Endodermal cell (in vitro differentiated cells): ENCODE data around the gene DLAT. TPM values are rescaled to one million over a fixed set of nuclear protein-coding genes. Genes with fewer than 3 reads are reported as not detected.

ENCODE experiments used
- DNase-seq: peaks from one replicate; pipeline ENCODE4 v3.0.0-alpha.2; 2017
- H3K27ac ChIP-seq: 2 replicates; pipeline ENCODE4 v1.5.1; 2013; ENCODE audit warnings: mild to moderate bottlenecking, low read depth, low read length, moderate library complexity
- H3K27me3 ChIP-seq: 2 replicates; pipeline ENCODE4 v1.6.1; 2013; ENCODE audit warnings: mild to moderate bottlenecking, low read length, moderate library complexity; ENCODE audit not compliant: insufficient read depth, control insufficient read depth, poor library complexity, severe bottlenecking
- H3K36me3 ChIP-seq: 2 replicates; pipeline ENCODE4 v1.7.0; 2013; ENCODE audit warnings: mild to moderate bottlenecking, low read length, moderate library complexity; ENCODE audit not compliant: control insufficient read depth, insufficient read depth
- H3K4me1 ChIP-seq: one replicate; pipeline ENCODE4 v1.7.0; 2013; ENCODE audit warnings: low read length; ENCODE audit not compliant: control insufficient read depth, insufficient read depth
- H3K4me3 ChIP-seq: 2 replicates; pipeline ENCODE4 v1.5.1; 2013; ENCODE audit warnings: mild to moderate bottlenecking, low read length, moderate library complexity
- H3K9ac ChIP-seq: 2 replicates; pipeline ENCODE4 v1.6.1; 2013; ENCODE audit warnings: mild to moderate bottlenecking, low read length, moderate library complexity; ENCODE audit not compliant: poor library complexity, severe bottlenecking; ENCODE audit errors: extremely low read depth
- H3K9me3 ChIP-seq: 2 replicates; pipeline ENCODE4 v1.6.1; 2013; ENCODE audit warnings: mild to moderate bottlenecking, low read length, moderate library complexity; ENCODE audit not compliant: control insufficient read depth
- H3K27ac Mint-ChIP-seq: 2 replicates; pipeline ENCODE4 v1.8.0; 2020; ENCODE audit warnings: mixed read lengths
- H3K27me3 Mint-ChIP-seq: 2 replicates; pipeline ENCODE4 v1.8.0; 2021; ENCODE audit warnings: mild to moderate bottlenecking, mixed read lengths; ENCODE audit not compliant: insufficient read depth
- H3K36me3 Mint-ChIP-seq: 2 replicates; pipeline ENCODE4 v1.8.0; 2020; ENCODE audit warnings: low read depth, mixed read lengths
- H3K4me1 Mint-ChIP-seq: 2 replicates; pipeline ENCODE4 v1.8.0; 2020; ENCODE audit warnings: mixed read lengths
- H3K4me3 Mint-ChIP-seq: 2 replicates; pipeline ENCODE4 v1.8.0; 2020; ENCODE audit warnings: mild to moderate bottlenecking, moderate library complexity, mixed read lengths
- H3K9me3 Mint-ChIP-seq: 2 replicates; pipeline ENCODE4 v1.8.0; 2020; ENCODE audit warnings: mild to moderate bottlenecking, mixed read lengths
- CTCF ChIP-seq: fragments of 200-600 bp; sonication (generic); conservative IDR thresholded peaks from 2 replicates; pipeline ENCODE4 v1.5.0; 2021; ENCODE audit warnings: antibody characterized with exemption, mild to moderate bottlenecking
- WGBS, 2 experiments: methylation state at CpG; one replicate each; pipeline versions ENCODE4 v1.1.5 to v1.1.7; 2013; ENCODE audit warnings: missing lambda C conversion rate in 2 of 2, mixed read lengths in 1 of 2; ENCODE audit not compliant: insufficient coverage in 1 of 2, insufficient read length in 1 of 2; 5-methylcytosine and 5-hydroxymethylcytosine counted together
- total RNA-seq, 2 donors: library from RNA; stranded (reverse); fragmentation: NEBNext Ultra II Directional in 1 of 2; extraction: Animal tissue kit (Norgen Biotek cat#: 25700) in 1 of 2; gene quantifications; 2 replicates in 1 of 2; 3 replicates in 1 of 2; pipeline ENCODE4 v1.2.1, GENCODE V29; 2021

The DLAT gene
- total RNA-seq, 2 donors from 2014 or later, result 46.1 to 53.2 TPM

- Histone ChIP-seq H3K36me3 (no peaks in the 10 kb centered on the region), H3K4me1 (no peaks in the 10 kb centered on the region), H3K27me3 (no peaks in the 10 kb centered on the region), H3K9ac (no peak overlapping the region), H3K9me3 (no peaks in the 10 kb centered on the region), H3K27ac (no peak overlapping the region), H3K4me3 (no peak overlapping the region)
- 72 to 87% methylated on average over 4 to 6 of the region's 6 CpGs for WGBS, 2 experiments
- no peak for DNase-seq
- no peak overlapping the region for H3K27ac Mint-ChIP-seq
- H3K9me3 Mint-ChIP-seq, result peaks cover 1% of the 10 kb centered on the region
- no peak for TF ChIP-seq CTCF
- H3K27me3 Mint-ChIP-seq, result no peaks in the 10 kb centered on the region
- H3K4me1 Mint-ChIP-seq, result no peaks in the 10 kb centered on the region
- no peak overlapping the region for H3K4me3 Mint-ChIP-seq
- H3K36me3 Mint-ChIP-seq, result peaks cover 40% of the 10 kb centered on the region
These were observed 34.8 kb upstream of the DLAT start for GRCh38 chr11:111990381-111990780.

GRCh38 chr11:111992206-111992855 lies 32.9 kb upstream of the DLAT start:
- Mint-ChIP-seq H3K4me1 (no peaks in the 10 kb centered on the region), H3K27ac (no peak overlapping the region), H3K9me3 (peaks cover 1% of the 10 kb centered on the region), H3K27me3 (no peaks in the 10 kb centered on the region), H3K36me3 (peaks cover 27% of the 10 kb centered on the region), H3K4me3 (no peak overlapping the region)
- no peak overlapping the region for H3K27ac ChIP-seq
- no peak for DNase-seq
- TF ChIP-seq CTCF, result no peak
- no peaks in the 10 kb centered on the region for H3K27me3 ChIP-seq
- H3K9ac ChIP-seq, result no peak overlapping the region
- WGBS, 2 experiments, result 92 to 95% methylated on average over 3 of the region's 3 CpGs
- no peaks in the 10 kb centered on the region for H3K4me1 ChIP-seq
- H3K9me3 ChIP-seq, result no peaks in the 10 kb centered on the region
- no peaks in the 10 kb centered on the region for H3K36me3 ChIP-seq
- no peak overlapping the region for H3K4me3 ChIP-seq

- no peak overlapping the region for H3K27ac ChIP-seq
- TF ChIP-seq CTCF, result no peak
- H3K36me3 ChIP-seq, result peaks cover 3% of the 10 kb centered on the region
- no peaks in the 10 kb centered on the region for H3K27me3 ChIP-seq
- Mint-ChIP-seq H3K27ac (no peak overlapping the region), H3K9me3 (no peaks in the 10 kb centered on the region), H3K4me3 (no peak overlapping the region), H3K4me1 (peaks cover 6% of the 10 kb centered on the region), H3K36me3 (peaks cover 23% of the 10 kb centered on the region), H3K27me3 (no peaks in the 10 kb centered on the region)
- 97 to 100% methylated on average over 2 to 3 of the region's 3 CpGs for WGBS, 2 experiments
- no peaks in the 10 kb centered on the region for H3K9me3 ChIP-seq
- H3K9ac ChIP-seq, result no peak overlapping the region
- no peak for DNase-seq
- no peak overlapping the region for H3K4me3 ChIP-seq
- no peaks in the 10 kb centered on the region for H3K4me1 ChIP-seq
These were observed 29.1 kb upstream of the DLAT start for GRCh38 chr11:111996129-111996528.
